ENCODE results near the gene FKBP8.

The FKBP8 gene

DNA sequence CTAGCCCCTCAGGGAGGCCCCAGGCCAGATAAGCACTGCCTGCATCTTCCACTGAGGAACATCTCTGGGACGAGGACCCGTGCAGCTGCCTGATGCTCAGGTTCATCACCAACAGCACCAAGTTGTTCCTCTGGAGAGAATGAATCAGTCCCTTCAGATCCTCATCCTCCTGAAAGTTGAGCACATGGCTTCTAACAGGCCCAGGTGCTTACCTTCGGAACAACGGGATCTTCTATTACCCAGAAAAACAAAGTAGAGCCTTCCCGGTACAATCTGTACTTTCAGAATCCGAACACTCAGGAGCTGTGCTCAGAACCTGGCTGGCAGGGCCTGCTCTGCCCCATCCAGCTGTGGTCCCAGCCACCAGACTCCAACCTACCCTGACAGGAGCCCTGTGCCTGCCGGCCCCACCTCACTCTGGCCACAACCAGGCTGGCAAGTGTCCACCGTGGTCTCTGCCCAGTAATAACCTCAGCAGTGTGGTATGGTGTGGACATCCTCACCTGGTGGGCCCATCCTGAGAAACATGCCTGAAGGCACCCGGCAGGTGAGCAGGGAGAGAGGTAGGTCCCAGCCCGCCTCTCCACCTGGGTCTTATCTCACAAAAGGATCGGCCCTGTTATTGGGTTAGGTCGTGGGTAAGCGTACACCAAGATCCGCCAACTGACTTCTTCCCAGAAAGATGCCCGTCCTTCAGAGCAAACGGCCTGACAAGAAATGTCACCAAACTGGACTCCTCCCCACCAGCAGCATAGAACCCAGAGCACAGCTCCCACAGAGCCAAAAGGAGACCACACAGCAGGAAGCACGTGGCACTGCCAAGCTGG is 55.6 kb downstream of the FKBP8 start:
- Histone ChIP-seq H3K4me1 (peaks cover 14% of the 10 kb centered on the region), H3K9me3 (no peaks in the 10 kb centered on the region)
- DNase-seq: no peak

DNA sequence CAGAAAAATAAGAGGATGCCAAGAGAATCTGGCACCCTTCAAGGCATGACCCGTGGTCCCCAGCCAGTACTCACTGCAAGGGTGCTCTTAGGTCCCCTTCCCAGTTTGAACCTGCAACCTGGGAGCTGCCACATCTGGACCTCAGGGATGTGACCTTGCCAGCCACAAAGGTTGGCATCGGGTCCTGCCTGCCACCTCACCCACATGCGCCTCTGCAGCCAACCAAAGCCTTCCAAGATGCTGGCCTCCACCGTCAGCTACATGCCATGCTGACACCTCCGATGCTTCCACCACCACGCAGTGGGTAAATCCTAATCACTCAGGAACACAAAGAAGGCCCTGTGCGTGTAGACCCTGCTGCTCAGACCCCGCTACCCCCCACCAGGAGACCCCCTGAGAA is 56.6 kb downstream of the FKBP8 start:
- Histone ChIP-seq H3K4me3 (ENCODE audit: low read depth, low read length) (no peak overlapping the region), H3K27me3 (no peaks in the 10 kb centered on the region), H3K4me1 (peaks cover 14% of the 10 kb centered on the region), H3K9me3 (no peaks in the 10 kb centered on the region), H3K36me3 (no peaks in the 10 kb centered on the region)
- DNase-seq: no peak
- TF ChIP-seq, protein P1, sequence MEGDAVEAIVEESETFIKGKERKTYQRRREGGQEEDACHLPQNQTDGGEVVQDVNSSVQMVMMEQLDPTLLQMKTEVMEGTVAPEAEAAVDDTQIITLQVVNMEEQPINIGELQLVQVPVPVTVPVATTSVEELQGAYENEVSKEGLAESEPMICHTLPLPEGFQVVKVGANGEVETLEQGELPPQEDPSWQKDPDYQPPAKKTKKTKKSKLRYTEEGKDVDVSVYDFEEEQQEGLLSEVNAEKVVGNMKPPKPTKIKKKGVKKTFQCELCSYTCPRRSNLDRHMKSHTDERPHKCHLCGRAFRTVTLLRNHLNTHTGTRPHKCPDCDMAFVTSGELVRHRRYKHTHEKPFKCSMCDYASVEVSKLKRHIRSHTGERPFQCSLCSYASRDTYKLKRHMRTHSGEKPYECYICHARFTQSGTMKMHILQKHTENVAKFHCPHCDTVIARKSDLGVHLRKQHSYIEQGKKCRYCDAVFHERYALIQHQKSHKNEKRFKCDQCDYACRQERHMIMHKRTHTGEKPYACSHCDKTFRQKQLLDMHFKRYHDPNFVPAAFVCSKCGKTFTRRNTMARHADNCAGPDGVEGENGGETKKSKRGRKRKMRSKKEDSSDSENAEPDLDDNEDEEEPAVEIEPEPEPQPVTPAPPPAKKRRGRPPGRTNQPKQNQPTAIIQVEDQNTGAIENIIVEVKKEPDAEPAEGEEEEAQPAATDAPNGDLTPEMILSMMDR (IDR thresholded peaks at IDR 0.05; ENCODE audit: low read depth, low read length): no peak

More for the DNA sequence above, 55.6 kb downstream of the FKBP8 start:
- TF ChIP-seq, protein P1 (IDR thresholded peaks at IDR 0.05; ENCODE audit: low read depth, low read length): no peak
- H3K4me3 ChIP-seq (ENCODE audit: low read depth, low read length): no peak overlapping the region
- H3K27me3 ChIP-seq: no peaks in the 10 kb centered on the region
- no peaks in the 10 kb centered on the region for H3K36me3 ChIP-seq

DNA sequence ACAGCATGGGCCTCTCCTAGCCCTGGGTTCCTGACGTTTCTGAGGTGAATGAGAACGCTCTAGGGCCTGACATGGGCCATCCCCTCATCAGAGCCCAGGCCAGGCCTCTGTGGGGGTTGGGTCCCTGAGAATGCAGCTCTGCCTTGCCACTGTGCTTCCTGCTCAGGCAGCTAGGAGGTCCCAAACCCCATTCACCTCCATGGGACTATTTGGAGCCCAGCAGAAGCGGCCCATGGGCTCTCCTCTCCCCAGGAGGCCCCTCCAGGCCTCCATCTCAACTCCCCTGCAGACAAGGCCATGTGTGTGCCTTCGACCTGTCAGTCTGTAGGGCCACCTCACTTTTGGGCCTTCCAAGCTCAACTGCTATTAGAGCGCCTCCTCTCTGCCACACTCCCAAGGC is 58.4 kb downstream of the FKBP8 start:
- DNase-seq: no peak
- TF ChIP-seq, protein P1 (IDR thresholded peaks at IDR 0.05; ENCODE audit: low read depth, low read length): no peak
- Histone ChIP-seq H3K36me3 (no peaks in the 10 kb centered on the region), H3K9me3 (no peaks in the 10 kb centered on the region), H3K4me3 (ENCODE audit: low read depth, low read length) (no peak overlapping the region), H3K4me1 (peaks cover 15% of the 10 kb centered on the region), H3K27me3 (no peaks in the 10 kb centered on the region)

DNA sequence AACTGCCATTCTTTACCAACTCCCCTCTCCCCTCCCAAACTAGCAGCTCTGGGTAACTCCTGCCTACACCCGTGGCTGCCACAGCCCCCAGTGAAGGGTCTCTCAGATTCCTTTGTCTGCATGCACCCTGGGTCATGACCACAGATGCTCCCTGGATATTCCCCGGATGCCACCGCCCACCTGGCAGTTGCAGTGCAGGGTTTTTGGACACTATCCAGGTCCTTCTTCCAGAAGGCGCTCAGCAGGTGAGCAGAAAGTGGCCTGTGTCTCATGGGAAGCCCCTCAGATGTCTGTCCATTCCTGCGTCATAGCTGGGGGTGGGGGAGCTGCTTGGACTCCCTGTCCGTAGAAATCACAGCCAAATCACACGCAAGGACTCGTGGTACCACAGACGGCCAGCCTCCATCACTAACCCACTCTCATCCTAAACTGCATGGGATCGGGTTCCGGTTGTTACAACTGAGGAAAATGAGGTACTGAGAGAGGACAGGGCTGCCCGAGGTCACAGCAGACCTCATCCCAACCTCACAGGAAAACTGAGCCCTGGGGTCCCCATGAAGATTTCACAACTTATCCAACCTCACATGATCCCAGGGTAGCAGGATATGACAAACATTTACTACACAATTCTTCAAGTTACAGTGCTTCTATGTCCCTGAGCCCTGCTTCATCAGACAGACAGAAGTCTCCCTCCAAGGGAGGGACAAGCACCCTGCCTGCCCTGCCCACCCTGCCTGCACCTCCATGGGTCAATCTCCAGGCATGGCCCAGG is 60.1 kb downstream of the FKBP8 start:
- no peaks in the 10 kb centered on the region for H3K9me3 ChIP-seq
- no peak overlapping the region for H3K4me3 ChIP-seq (ENCODE audit: low read depth, low read length)
- no peaks in the 10 kb centered on the region for H3K27me3 ChIP-seq
- DNase-seq: no peak
- H3K4me1 ChIP-seq: peaks cover 24% of the 10 kb centered on the region
- TF ChIP-seq, protein P1 (IDR thresholded peaks at IDR 0.05; ENCODE audit: low read depth, low read length): no peak
- no peaks in the 10 kb centered on the region for H3K36me3 ChIP-seq

Data from BE2C (cell line).